Measurements from ENCODE around the gene SLC12A7.
A peak's percentile ranks its signal among the peaks of the same experiment; 100 is the strongest.

The SLC12A7 gene

DNA sequence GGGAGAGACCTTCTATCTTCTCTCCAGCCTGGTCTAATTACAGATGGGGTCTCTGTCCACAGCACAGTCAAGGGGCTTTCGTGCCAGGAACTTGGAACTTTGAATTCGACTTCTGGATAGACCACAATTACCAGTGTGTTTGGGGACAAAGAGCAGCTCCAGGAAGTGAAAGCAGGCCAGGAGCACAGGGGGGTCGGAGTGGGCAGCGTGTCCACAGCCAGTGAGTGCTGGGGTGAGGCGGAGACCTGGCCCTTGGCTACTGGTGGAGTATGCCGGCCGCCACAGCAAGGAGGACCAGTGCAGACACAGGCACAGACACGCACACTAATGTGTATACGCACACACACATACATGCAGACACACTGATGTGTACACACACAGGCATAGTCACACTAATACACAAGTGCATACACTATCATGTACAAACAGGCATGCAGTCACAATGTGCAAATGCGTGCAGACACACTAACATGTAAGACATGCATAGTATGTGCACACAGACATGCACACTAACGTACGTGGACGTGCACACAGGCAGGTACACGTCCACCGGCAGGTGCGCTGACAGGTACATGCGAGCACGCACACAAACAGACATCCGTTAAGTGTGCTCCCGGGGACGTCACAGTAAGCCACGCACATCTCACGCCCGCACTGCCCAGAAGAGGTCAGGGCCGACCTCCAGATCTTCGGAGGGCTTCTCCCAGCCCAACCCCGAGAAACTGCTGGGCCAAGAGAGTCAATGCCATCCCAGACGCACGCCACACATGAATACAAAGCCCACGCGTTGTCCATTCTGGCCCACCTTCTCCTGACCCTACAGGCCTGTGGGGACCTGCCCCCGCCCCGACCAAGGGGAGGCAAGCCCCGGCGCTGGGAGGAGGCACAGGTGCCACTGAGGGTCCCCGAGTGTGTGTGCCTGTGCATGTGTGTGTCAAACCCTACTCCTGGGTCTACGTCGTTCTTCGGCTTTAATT, 56.8 kb downstream of the SLC12A7 start:
- Mint-ChIP-seq H3K9me3 (no peaks in the 10 kb centered on the region), H3K4me3 (no peak overlapping the region), H3K27me3 (ENCODE audit: low read depth, poor library complexity) (peaks cover 2% of the 10 kb centered on the region), H3K27ac (peak overlapping the region; percentile 71), H3K36me3 (ENCODE audit: low read depth) (peaks cover 5% of the 10 kb centered on the region), H3K4me1 (peaks cover 36% of the 10 kb centered on the region)
- DNase-seq, result no peak
- TF ChIP-seq, protein P1, sequence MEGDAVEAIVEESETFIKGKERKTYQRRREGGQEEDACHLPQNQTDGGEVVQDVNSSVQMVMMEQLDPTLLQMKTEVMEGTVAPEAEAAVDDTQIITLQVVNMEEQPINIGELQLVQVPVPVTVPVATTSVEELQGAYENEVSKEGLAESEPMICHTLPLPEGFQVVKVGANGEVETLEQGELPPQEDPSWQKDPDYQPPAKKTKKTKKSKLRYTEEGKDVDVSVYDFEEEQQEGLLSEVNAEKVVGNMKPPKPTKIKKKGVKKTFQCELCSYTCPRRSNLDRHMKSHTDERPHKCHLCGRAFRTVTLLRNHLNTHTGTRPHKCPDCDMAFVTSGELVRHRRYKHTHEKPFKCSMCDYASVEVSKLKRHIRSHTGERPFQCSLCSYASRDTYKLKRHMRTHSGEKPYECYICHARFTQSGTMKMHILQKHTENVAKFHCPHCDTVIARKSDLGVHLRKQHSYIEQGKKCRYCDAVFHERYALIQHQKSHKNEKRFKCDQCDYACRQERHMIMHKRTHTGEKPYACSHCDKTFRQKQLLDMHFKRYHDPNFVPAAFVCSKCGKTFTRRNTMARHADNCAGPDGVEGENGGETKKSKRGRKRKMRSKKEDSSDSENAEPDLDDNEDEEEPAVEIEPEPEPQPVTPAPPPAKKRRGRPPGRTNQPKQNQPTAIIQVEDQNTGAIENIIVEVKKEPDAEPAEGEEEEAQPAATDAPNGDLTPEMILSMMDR (IDR thresholded peaks at IDR 0.05), result no peak

DNA sequence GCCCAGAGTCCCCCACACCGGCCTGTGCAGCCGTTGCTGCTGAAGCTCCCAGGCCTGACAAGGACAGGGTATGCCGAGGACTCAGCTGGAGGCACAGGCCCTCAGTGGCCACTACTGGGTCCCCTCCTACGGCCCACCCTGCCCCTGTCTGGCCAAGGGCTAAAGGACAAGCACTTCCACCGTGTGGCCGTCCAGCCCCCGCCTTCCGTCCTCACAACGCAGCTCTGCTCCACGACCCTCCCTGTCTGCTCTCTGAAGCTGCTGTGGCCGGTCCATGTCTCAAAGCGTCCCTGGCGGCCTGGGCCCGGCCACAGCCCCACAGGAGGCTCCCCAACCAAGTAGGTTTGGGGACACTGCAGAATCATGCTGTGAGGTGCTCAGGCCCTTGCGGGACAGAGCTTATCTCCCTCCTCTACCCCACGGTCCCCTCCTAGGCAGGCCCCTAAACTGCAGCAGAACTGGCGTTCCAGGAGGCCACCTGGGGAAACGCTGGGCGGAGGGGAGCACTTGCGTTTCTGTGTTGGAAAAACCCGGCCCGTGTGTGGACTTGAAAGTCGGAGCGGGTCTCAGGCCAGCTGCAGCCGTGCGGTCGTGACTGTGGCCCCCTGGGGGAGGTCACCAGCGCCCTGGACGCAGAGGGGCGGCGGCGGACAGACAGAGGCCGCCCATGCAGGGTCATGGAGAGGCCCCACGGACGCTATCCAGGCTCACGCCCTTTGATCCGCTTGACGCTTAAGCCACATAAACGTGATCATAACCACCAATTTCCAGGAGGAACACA, 57.7 kb downstream of the SLC12A7 start:
- no peaks in the 10 kb centered on the region for H3K9me3 Mint-ChIP-seq
- TF ChIP-seq, protein P1 (IDR thresholded peaks at IDR 0.05), result no peak
- H3K27ac Mint-ChIP-seq, result peak overlapping the region; percentile 53
- peaks cover 5% of the 10 kb centered on the region for H3K36me3 Mint-ChIP-seq (ENCODE audit: low read depth)
- no peak for DNase-seq
- peaks cover 2% of the 10 kb centered on the region for H3K27me3 Mint-ChIP-seq (ENCODE audit: low read depth, poor library complexity)
- no peak overlapping the region for H3K4me3 Mint-ChIP-seq
- H3K4me1 Mint-ChIP-seq, result peaks cover 32% of the 10 kb centered on the region

DNA sequence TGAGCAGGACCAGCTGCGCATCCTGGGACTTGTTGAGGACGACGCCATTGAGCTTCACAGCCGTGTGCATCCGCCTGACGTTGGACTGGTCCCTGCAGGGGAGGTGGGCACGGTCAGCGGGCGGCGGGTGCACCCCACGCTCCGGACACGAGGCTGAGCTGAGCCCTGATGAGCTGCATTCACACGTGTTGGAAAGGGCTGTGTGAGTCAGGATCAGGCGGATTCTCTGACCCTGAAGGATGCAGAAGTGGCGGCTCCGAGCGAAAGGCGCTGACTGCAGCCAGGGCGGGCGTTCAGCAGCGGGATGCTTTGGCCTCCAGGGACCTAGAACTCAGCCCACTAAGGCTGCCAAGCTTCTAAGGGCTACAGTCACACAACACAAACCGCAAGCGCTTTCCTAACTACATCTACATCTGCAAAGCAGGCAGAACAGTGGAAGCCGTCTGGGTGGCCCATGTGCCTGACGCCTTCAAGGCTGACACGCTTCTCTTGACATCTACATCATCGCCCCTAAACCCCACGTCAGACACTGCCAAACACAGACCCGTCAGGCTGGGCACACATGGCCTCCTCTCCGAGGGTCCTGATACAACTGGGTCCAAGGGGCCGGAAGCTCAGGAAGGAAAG, 58.4 kb downstream of the SLC12A7 start:
- Mint-ChIP-seq H3K4me3 (no peak overlapping the region), H3K27me3 (ENCODE audit: low read depth, poor library complexity) (peaks cover 2% of the 10 kb centered on the region), H3K27ac (peak overlapping the region; percentile 42), H3K9me3 (no peaks in the 10 kb centered on the region), H3K36me3 (ENCODE audit: low read depth) (peaks cover 5% of the 10 kb centered on the region), H3K4me1 (peaks cover 26% of the 10 kb centered on the region)
- no peak for DNase-seq
- TF ChIP-seq, protein P1 (IDR thresholded peaks at IDR 0.05), result no peak

DNA sequence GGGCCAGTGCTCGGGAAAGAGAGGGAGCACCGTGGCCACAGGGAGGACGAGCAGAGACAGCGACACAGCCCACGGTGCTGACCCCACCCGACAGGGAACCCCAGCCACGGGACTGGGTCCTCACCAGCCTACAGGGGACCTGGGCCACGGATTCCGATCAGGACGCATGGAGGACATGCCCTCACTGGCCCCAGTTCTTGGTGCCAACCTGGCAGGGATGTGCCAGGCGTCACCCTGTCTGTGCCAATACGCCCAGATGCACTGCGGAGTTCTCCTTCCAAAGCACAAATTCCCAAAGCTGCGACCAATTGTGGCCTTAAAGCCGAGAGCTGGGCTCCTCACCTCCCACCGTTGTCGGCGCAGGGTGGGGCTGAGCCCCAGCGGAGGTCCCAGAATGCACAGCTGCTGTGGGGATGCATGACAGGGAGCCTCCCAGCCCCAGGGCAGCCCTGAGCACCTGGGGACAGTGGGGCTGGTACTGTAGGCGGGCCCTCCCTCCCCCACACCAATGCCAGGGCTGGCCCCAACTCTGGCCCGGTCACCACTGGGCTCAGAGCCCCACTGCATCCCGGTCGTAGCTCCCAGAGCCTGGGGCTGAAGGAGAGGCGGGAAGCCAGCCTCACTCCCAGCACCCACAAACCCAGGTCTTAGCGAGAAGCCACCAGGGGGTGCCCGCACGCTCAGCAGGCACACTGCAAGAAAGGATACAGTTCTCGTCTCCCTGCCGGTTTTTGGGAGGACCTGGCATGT, 59.0 kb downstream of the SLC12A7 start:
- DNase-seq, result no peak
- Mint-ChIP-seq H3K4me3 (no peak overlapping the region), H3K27ac (no peak overlapping the region), H3K36me3 (ENCODE audit: low read depth) (peaks cover 7% of the 10 kb centered on the region), H3K4me1 (peaks cover 30% of the 10 kb centered on the region), H3K9me3 (no peaks in the 10 kb centered on the region), H3K27me3 (ENCODE audit: low read depth, poor library complexity) (peaks cover 2% of the 10 kb centered on the region)
- TF ChIP-seq, protein P1 (IDR thresholded peaks at IDR 0.05), result no peak

DNA sequence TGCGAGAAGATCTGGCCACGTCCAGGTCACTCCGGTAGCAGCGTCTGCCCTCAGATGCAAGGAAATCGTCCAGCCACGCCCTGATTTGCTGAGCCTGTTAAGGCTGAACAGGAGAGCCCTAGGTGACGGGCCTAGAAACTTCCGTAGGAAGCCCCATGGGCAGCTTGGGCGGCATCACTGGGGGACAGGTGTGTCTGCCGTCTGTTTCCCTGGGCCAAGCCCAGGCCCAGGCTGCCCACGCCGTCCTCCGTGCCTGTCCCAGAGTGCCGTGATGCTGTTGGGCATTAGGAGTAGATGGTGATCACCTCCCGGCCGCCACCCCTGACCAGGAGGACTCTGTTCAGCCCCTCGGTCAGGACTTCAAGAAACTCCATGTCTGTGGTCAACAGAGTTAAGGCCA, 59.8 kb downstream of the SLC12A7 start:
- Mint-ChIP-seq H3K27ac (peak overlapping the region; percentile 44), H3K27me3 (ENCODE audit: low read depth, poor library complexity) (peaks cover 2% of the 10 kb centered on the region)

More for the DNA sequence above, 59.8 kb downstream of the SLC12A7 start:
- no peak overlapping the region for H3K4me3 Mint-ChIP-seq
- H3K9me3 Mint-ChIP-seq, result no peaks in the 10 kb centered on the region
- peaks cover 15% of the 10 kb centered on the region for H3K36me3 Mint-ChIP-seq (ENCODE audit: low read depth)
- no peak for DNase-seq
- TF ChIP-seq, protein P1 (IDR thresholded peaks at IDR 0.05), result no peak
- H3K4me1 Mint-ChIP-seq, result peaks cover 30% of the 10 kb centered on the region
